ENCODE data around the gene XRCC6. TPM values are rescaled to one million over a fixed set of nuclear protein-coding genes. Genes with fewer than 3 reads are reported as not detected.

XRCC6 gene
- polyA plus RNA-seq, 2 donors = 75.5 to 168 TPM

DNA sequence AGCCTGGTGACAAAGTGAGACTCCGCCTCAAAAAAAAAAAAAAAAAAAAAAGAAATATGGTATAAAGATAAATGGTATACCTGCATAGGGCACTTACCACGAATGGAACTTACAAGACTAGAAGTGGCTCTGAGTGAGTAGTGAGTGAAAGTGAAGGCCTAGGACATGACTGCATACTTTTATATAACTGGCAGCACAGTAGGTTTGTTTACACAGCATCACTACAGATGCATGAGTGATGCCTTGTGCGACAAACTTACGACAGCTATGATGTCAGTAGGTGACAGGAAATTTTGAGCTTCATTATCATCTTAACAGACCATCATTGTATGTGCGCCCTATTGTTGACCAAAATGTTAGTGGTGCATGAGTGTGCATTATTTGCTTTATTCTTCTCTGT is 17.7 kb downstream of the XRCC6 start:
- Histone ChIP-seq H3K36me3 (ENCODE audit: control insufficient read depth in 2 of 2, insufficient read depth in 2 of 2, low read length in 1 of 2) (peaks cover 3 to 25% of the 10 kb centered on the region in 2 donors), H3K9me3 (ENCODE audit: control insufficient read depth in 2 of 2, insufficient read depth in 1 of 2, low read depth in 1 of 2, low read length in 1 of 2) (no peaks in the 10 kb centered on the region), H3K27ac (ENCODE audit: low read depth in 2 of 2, low read length in 1 of 2) (no peak overlapping the region), H3K4me1 (ENCODE audit: control insufficient read depth in 2 of 2, insufficient read depth in 2 of 2, low read length in 1 of 2) (no peaks in the 10 kb centered on the region), H3K4me3 (ENCODE audit: low read depth in 1 of 2, low read length in 2 of 2) (no peak overlapping the region), H3K27me3 (ENCODE audit: control insufficient read depth in 1 of 2, insufficient read depth in 2 of 2, low read length in 2 of 2) (no peaks in the 10 kb centered on the region)
- 88 to 92% methylated on average over 5 of the region's 5 CpGs for WGBS, 2 donors

DNA sequence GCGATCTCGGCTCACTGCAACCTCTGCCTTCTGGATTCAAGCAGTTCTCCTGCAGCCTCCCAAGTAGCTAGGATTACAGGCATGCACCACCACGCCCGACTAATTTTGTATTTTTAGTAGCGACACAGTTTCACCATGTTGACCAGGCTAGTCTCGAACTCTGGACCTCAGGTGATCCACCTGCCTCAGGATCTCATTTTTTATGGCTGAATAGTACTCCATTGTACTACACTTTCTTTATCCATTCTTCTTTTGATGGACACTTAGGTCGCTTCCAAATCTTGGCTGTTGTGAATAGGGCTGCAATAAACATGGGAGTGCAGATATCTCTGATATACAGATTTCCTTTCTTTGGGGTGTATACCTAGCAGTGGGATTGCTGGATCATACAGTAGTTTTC is 20.8 kb downstream of the XRCC6 start:
- Histone ChIP-seq H3K27me3 (ENCODE audit: control insufficient read depth in 1 of 2, insufficient read depth in 2 of 2, low read length in 2 of 2) (no peaks in the 10 kb centered on the region), H3K36me3 (ENCODE audit: control insufficient read depth in 2 of 2, insufficient read depth in 2 of 2, low read length in 1 of 2) (peaks cover 6 to 31% of the 10 kb centered on the region in 2 donors), H3K4me3 (ENCODE audit: low read depth in 1 of 2, low read length in 2 of 2) (no peak overlapping the region), H3K27ac (ENCODE audit: low read depth in 2 of 2, low read length in 1 of 2) (no peak overlapping the region), H3K9me3 (ENCODE audit: control insufficient read depth in 2 of 2, insufficient read depth in 1 of 2, low read depth in 1 of 2, low read length in 1 of 2) (no peaks in the 10 kb centered on the region), H3K4me1 (ENCODE audit: control insufficient read depth in 2 of 2, insufficient read depth in 2 of 2, low read length in 1 of 2) (no peaks in the 10 kb centered on the region)
- 98% methylated on average over 7 of the region's 7 CpGs for WGBS, 2 donors

DNA sequence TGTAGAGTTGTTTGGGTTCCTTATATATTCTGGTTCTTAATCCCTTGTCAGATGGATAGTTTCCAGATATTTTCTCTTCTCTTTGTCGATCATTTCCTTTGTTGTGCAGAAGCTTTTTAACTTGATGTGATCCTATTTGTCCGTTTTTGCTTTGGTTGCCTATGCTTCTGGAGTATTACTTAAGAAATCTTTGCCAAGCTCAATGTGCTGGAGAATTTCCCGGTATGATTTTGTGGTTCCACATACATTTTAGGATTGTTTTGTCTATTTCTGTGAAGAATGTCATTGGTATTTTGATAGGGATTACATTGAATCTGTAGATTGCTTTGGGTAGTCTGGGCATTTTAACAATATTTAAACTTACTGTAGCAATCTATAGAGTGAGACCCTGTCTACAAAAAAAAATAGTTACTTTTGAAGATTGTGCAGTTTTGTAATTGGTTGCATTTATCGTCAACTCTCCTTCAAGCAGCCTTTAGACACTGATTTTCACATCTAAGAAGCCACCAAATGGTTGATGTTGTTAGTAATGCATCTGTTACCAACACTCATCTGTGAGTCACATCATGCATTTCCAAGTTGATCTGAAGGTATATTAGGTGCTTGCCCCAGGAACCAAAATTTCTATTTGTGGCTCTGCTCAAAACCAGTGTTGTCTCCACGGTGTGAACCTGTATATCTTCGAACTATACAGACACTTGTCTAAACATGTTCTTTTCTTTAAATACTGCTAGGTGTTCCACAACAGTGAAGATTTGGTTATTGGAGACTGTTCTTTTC is 21.4 kb downstream of the XRCC6 start:
- Histone ChIP-seq H3K4me1 (ENCODE audit: control insufficient read depth in 2 of 2, insufficient read depth in 2 of 2, low read length in 1 of 2) (no peaks in the 10 kb centered on the region), H3K36me3 (ENCODE audit: control insufficient read depth in 2 of 2, insufficient read depth in 2 of 2, low read length in 1 of 2) (peaks cover 6 to 31% of the 10 kb centered on the region in 2 donors), H3K27me3 (ENCODE audit: control insufficient read depth in 1 of 2, insufficient read depth in 2 of 2, low read length in 2 of 2) (no peaks in the 10 kb centered on the region), H3K9me3 (ENCODE audit: control insufficient read depth in 2 of 2, insufficient read depth in 1 of 2, low read depth in 1 of 2, low read length in 1 of 2) (no peaks in the 10 kb centered on the region), H3K4me3 (ENCODE audit: low read depth in 1 of 2, low read length in 2 of 2) (no peak overlapping the region), H3K27ac (ENCODE audit: low read depth in 2 of 2, low read length in 1 of 2) (no peak overlapping the region)
- WGBS, 2 donors = 65 to 87% methylated on average over 6 of the region's 6 CpGs

DNA sequence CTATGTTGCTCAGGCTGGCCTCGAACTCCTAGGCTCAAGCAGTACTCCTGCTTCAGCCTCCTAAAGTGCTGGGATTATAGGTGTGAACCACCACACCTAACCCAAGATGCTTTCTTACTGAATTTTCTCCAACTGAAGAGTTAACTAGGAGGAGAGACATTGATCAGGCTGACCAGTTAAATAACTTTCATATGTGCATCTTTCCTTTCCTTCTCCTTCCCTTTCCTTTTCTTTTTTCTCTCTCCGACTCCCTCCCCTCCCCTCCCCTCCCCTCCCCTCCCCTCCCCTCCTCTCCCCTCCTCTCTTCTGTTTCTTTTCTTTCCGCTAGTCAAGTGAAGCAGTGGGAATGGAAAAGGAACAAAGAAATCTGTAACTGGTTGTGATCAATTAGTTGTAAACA is 26.7 kb downstream of the XRCC6 start:
- 76 to 90% methylated on average over 3 of the region's 3 CpGs for WGBS, 2 donors
- H3K27me3 ChIP-seq (ENCODE audit: control insufficient read depth in 1 of 2, insufficient read depth in 2 of 2, low read length in 2 of 2) = no peaks in the 10 kb centered on the region
- peaks cover 11 to 23% of the 10 kb centered on the region in 2 donors for H3K36me3 ChIP-seq (ENCODE audit: control insufficient read depth in 2 of 2, insufficient read depth in 2 of 2, low read length in 1 of 2)
- no peaks in the 10 kb centered on the region for H3K4me1 ChIP-seq (ENCODE audit: control insufficient read depth in 2 of 2, insufficient read depth in 2 of 2, low read length in 1 of 2)
- no peaks in the 10 kb centered on the region for H3K9me3 ChIP-seq (ENCODE audit: control insufficient read depth in 2 of 2, insufficient read depth in 1 of 2, low read depth in 1 of 2, low read length in 1 of 2)
- H3K27ac ChIP-seq (ENCODE audit: low read depth in 2 of 2, low read length in 1 of 2) = no peak overlapping the region
- H3K4me3 ChIP-seq (ENCODE audit: low read depth in 1 of 2, low read length in 2 of 2) = no peak overlapping the region

DNA sequence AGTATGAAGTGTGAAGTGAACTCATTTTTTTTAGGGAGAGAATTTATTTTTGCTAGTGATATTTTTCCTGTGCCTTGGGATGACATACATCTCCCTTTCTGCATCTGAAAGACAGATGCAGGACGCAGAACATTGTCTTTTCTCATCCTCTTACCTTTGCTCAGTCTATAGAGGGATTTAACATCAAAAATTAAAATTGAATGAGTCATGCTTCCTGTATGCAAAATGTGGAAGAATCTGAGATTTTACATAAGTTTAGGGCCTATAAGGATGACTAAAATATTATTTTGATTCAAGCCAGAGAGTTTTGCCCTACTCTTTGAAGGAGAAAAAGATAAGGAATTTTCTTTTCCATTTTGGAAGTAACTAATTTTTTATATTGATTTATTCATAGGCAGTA is 27.3 kb downstream of the XRCC6 start:
- no peaks in the 10 kb centered on the region for H3K4me1 ChIP-seq (ENCODE audit: control insufficient read depth in 2 of 2, insufficient read depth in 2 of 2, low read length in 1 of 2)
- no peaks in the 10 kb centered on the region for H3K9me3 ChIP-seq (ENCODE audit: control insufficient read depth in 2 of 2, insufficient read depth in 1 of 2, low read depth in 1 of 2, low read length in 1 of 2)
- no peak overlapping the region for H3K4me3 ChIP-seq (ENCODE audit: low read depth in 1 of 2, low read length in 2 of 2)
- no peak overlapping the region for H3K27ac ChIP-seq (ENCODE audit: low read depth in 2 of 2, low read length in 1 of 2)
- peaks cover 13 to 22% of the 10 kb centered on the region in 2 donors for H3K36me3 ChIP-seq (ENCODE audit: control insufficient read depth in 2 of 2, insufficient read depth in 2 of 2, low read length in 1 of 2)
- H3K27me3 ChIP-seq (ENCODE audit: control insufficient read depth in 1 of 2, insufficient read depth in 2 of 2, low read length in 2 of 2) = no peaks in the 10 kb centered on the region
- WGBS, 2 donors = 75 to 89% methylated on average over 1 of the region's 1 CpG

DNA sequence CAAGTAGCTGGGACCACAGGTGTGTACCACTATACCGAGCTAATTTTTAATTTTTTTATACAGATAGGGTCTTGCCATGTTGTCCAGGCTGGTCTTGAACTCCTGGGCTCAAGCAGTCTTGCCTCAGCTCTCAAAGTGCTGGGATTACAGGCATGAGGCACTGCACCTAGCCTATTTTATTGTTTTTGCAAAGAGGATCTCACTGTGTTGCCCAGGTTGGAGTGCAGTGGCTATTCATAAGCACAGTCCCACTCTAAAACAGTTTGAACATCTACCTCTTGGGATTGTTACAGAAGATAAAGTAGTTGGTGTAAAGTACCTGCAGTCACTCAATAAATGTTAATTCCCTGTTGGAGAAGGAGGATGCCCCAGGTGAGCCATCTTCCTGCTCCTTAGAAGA is 29.1 kb downstream of the XRCC6 start:
- Histone ChIP-seq H3K27me3 (ENCODE audit: control insufficient read depth in 1 of 2, insufficient read depth in 2 of 2, low read length in 2 of 2) (no peaks in the 10 kb centered on the region), H3K4me3 (ENCODE audit: low read depth in 1 of 2, low read length in 2 of 2) (no peak overlapping the region), H3K27ac (ENCODE audit: low read depth in 2 of 2, low read length in 1 of 2) (no peak overlapping the region), H3K4me1 (ENCODE audit: control insufficient read depth in 2 of 2, insufficient read depth in 2 of 2, low read length in 1 of 2) (no peaks in the 10 kb centered on the region), H3K36me3 (ENCODE audit: control insufficient read depth in 2 of 2, insufficient read depth in 2 of 2, low read length in 1 of 2) (peaks cover 20 to 27% of the 10 kb centered on the region in 2 donors), H3K9me3 (ENCODE audit: control insufficient read depth in 2 of 2, insufficient read depth in 1 of 2, low read depth in 1 of 2, low read length in 1 of 2) (no peaks in the 10 kb centered on the region)
- 96 to 97% methylated on average over 1 of the region's 1 CpG for WGBS, 2 donors

DNA sequence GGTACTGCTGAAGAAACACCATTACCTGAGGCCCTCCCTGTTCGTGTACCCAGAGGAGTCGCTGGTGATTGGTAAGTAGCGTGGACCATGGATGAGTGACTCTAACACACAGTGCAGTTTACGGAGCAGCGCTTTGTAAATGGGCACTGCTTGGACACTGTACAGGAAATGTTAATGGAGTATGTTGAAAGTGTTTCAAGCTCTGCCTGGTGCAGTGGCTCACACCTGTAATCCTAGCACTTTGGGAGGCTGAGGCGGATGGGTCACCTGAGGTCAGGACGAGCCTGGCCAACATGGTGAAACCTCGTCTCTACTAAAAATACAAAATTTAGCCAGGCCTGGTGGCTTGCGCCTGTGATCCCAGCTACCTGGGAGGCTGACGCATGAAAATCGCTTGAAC is 29.7 kb downstream of the XRCC6 start:
- Histone ChIP-seq H3K9me3 (ENCODE audit: control insufficient read depth in 2 of 2, insufficient read depth in 1 of 2, low read depth in 1 of 2, low read length in 1 of 2) (no peaks in the 10 kb centered on the region), H3K4me1 (ENCODE audit: control insufficient read depth in 2 of 2, insufficient read depth in 2 of 2, low read length in 1 of 2) (no peaks in the 10 kb centered on the region), H3K4me3 (ENCODE audit: low read depth in 1 of 2, low read length in 2 of 2) (no peak overlapping the region), H3K27ac (ENCODE audit: low read depth in 2 of 2, low read length in 1 of 2) (no peak overlapping the region), H3K27me3 (ENCODE audit: control insufficient read depth in 1 of 2, insufficient read depth in 2 of 2, low read length in 2 of 2) (no peaks in the 10 kb centered on the region), H3K36me3 (ENCODE audit: control insufficient read depth in 2 of 2, insufficient read depth in 2 of 2, low read length in 1 of 2) (peaks cover 20 to 28% of the 10 kb centered on the region in 2 donors)
- WGBS, 2 donors = 94 to 95% methylated on average over 11 of the region's 11 CpGs

DNA sequence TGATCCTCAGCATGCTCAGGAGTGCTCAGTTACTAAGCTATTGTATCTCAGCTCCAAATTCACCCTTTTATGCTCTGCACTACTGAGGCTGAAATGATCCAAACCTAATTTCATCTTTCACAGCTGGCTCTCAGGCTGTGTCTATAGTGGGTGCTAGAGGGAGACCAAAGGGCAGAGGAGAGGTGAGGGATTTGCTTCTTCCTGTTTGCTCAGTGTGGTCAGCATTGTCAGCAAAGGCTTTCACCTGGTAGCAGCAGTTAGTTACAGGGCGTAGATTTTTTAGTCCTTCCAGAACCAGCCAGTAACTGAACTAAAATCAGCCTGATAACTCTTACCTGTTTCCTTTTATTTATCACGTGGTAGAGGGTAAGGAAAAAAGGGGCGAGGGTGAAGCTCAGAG is 33.2 kb downstream of the XRCC6 start:
- 91 to 92% methylated on average over 3 of the region's 3 CpGs for WGBS, 2 donors
- no peak overlapping the region for H3K4me3 ChIP-seq (ENCODE audit: low read depth in 1 of 2, low read length in 2 of 2)
- H3K36me3 ChIP-seq (ENCODE audit: control insufficient read depth in 2 of 2, insufficient read depth in 2 of 2, low read length in 1 of 2) = peaks cover 28 to 35% of the 10 kb centered on the region in 2 donors
- H3K9me3 ChIP-seq (ENCODE audit: control insufficient read depth in 2 of 2, insufficient read depth in 1 of 2, low read depth in 1 of 2, low read length in 1 of 2) = no peaks in the 10 kb centered on the region
- no peaks in the 10 kb centered on the region for H3K4me1 ChIP-seq (ENCODE audit: control insufficient read depth in 2 of 2, insufficient read depth in 2 of 2, low read length in 1 of 2)
- H3K27me3 ChIP-seq (ENCODE audit: control insufficient read depth in 1 of 2, insufficient read depth in 2 of 2, low read length in 2 of 2) = no peaks in the 10 kb centered on the region
- H3K27ac ChIP-seq (ENCODE audit: low read depth in 2 of 2, low read length in 1 of 2) = no peak overlapping the region

DNA sequence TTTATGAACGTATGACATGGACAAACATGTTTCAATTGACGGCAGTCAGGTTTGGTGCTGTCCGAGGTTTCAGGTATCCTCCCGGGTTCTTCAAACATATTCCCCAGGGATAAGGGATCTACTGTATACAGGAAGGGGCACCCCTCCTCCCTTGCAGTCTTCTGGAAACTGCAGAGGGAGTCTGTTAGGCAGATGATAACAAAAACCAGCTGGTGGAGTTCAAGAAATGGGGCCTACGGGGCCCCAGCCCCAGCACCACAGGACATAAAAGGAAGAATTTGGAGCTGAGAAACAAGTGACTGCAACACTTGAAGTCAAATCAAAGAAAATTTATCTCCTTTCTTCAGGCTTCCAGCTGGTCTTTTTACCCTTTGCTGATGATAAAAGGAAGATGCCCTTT is 35.5 kb downstream of the XRCC6 start:
- Histone ChIP-seq H3K4me1 (ENCODE audit: control insufficient read depth in 2 of 2, insufficient read depth in 2 of 2, low read length in 1 of 2) (no peaks in the 10 kb centered on the region), H3K27me3 (ENCODE audit: control insufficient read depth in 1 of 2, insufficient read depth in 2 of 2, low read length in 2 of 2) (no peaks in the 10 kb centered on the region), H3K4me3 (ENCODE audit: low read depth in 1 of 2, low read length in 2 of 2) (no peak overlapping the region), H3K9me3 (ENCODE audit: control insufficient read depth in 2 of 2, insufficient read depth in 1 of 2, low read depth in 1 of 2, low read length in 1 of 2) (no peaks in the 10 kb centered on the region), H3K36me3 (ENCODE audit: control insufficient read depth in 2 of 2, insufficient read depth in 2 of 2, low read length in 1 of 2) (peaks cover 24 to 43% of the 10 kb centered on the region in 2 donors), H3K27ac (ENCODE audit: low read depth in 2 of 2, low read length in 1 of 2) (no peak overlapping the region)
- 74 to 75% methylated on average over 5 of the region's 5 CpGs for WGBS, 2 donors

DNA sequence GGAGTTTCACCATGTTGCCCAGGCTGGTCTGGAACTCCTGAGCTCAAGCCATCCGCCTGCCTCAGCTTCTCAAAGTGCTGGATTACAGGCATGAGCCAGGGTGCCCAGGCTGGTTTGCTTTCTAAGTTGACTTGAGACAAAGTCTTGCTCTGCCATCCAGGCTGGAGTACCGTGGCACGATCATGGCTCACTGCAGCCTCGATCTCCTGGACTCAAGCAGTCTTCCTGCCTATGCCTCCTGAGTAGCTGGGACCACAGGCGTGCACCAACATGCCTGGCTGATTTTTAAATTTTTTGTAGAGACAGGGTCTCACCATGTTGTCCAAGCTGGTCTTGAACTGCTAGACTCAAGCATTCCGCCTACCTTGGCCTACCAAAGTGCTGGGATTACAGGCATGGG is 36.6 kb downstream of the XRCC6 start:
- Histone ChIP-seq H3K4me1 (ENCODE audit: control insufficient read depth in 2 of 2, insufficient read depth in 2 of 2, low read length in 1 of 2) (no peaks in the 10 kb centered on the region), H3K27ac (ENCODE audit: low read depth in 2 of 2, low read length in 1 of 2) (no peak overlapping the region), H3K4me3 (ENCODE audit: low read depth in 1 of 2, low read length in 2 of 2) (no peak overlapping the region), H3K27me3 (ENCODE audit: control insufficient read depth in 1 of 2, insufficient read depth in 2 of 2, low read length in 2 of 2) (no peaks in the 10 kb centered on the region), H3K36me3 (ENCODE audit: control insufficient read depth in 2 of 2, insufficient read depth in 2 of 2, low read length in 1 of 2) (peaks cover 24 to 37% of the 10 kb centered on the region in 2 donors), H3K9me3 (ENCODE audit: control insufficient read depth in 2 of 2, insufficient read depth in 1 of 2, low read depth in 1 of 2, low read length in 1 of 2) (no peaks in the 10 kb centered on the region)
- 96 to 98% methylated on average over 6 of the region's 6 CpGs for WGBS, 2 donors

Measured in esophagus (tissue), 2 donors.